ENCODE data around the gene ANKFN1.

Gene ANKFN1

GRCh38 chr17:56152874-56153602 lies at the start of gene ANKFN1:
Gene ANKFN1, plus strand, starts transcription at chr17:56153475. Its CDS starts 59,193 bp downstream, at chr17:56212668.
- no peak for TF ChIP-seq CTCF (IDR thresholded peaks at IDR 0.05; ENCODE audit: extremely low read depth, insufficient read depth, missing control alignments)
- in situ Hi-C loops (cut with MboI; ENCODE audit: low pct_unique_long_range_greater_than_20kb, low sequenced_read_pairs, unreplicated experiment), result no loop called here
- DNase-seq (ENCODE audit: low spot score), result no peak

- no peak for DNase-seq (ENCODE audit: low spot score)
- no peak for TF ChIP-seq CTCF (IDR thresholded peaks at IDR 0.05; ENCODE audit: extremely low read depth, insufficient read depth, missing control alignments)
- in situ Hi-C loops (cut with MboI; ENCODE audit: low pct_unique_long_range_greater_than_20kb, low sequenced_read_pairs, unreplicated experiment), result no loop called here
Measured at GRCh38 chr17:56108811-56109284, 44.4 kb upstream of the ANKFN1 start.

GRCh38 chr17:56109836-56110235 lies 43.4 kb upstream of the ANKFN1 start:
- in situ Hi-C loops (cut with MboI; ENCODE audit: low pct_unique_long_range_greater_than_20kb, low sequenced_read_pairs, unreplicated experiment), result no loop called here
- no peak for TF ChIP-seq CTCF (IDR thresholded peaks at IDR 0.05; ENCODE audit: extremely low read depth, insufficient read depth, missing control alignments)
- no peak for DNase-seq (ENCODE audit: low spot score)

GRCh38 chr17:56110463-56111135 lies 42.7 kb upstream of the ANKFN1 start:
- TF ChIP-seq CTCF (IDR thresholded peaks at IDR 0.05; ENCODE audit: extremely low read depth, insufficient read depth, missing control alignments), result no peak
- in situ Hi-C loops (cut with MboI; ENCODE audit: low pct_unique_long_range_greater_than_20kb, low sequenced_read_pairs, unreplicated experiment), result no loop called here
- DNase-seq (ENCODE audit: low spot score), result no peak

GRCh38 chr17:56111706-56112485 lies 41.4 kb upstream of the ANKFN1 start:
- no peak for DNase-seq (ENCODE audit: low spot score)
- in situ Hi-C loops (cut with MboI; ENCODE audit: low pct_unique_long_range_greater_than_20kb, low sequenced_read_pairs, unreplicated experiment), result no loop called here
- TF ChIP-seq CTCF (IDR thresholded peaks at IDR 0.05; ENCODE audit: extremely low read depth, insufficient read depth, missing control alignments), result no peak

- TF ChIP-seq CTCF (IDR thresholded peaks at IDR 0.05; ENCODE audit: extremely low read depth, insufficient read depth, missing control alignments), result no peak
- DNase-seq (ENCODE audit: low spot score), result no peak
- in situ Hi-C loops (cut with MboI; ENCODE audit: low pct_unique_long_range_greater_than_20kb, low sequenced_read_pairs, unreplicated experiment), result no loop called here
Measured at GRCh38 chr17:56113486-56113885, 39.8 kb upstream of the ANKFN1 start.

Measured in GM13977 (cell line).